ENCODE measurements around the gene PAGR1.

GRCh38 chr16:29848420-29849297, 32.7 kb downstream of the PAGR1 start:
- TF ChIP-seq YY1 (IDR thresholded peaks at IDR 0.05; ENCODE audit: insufficient read depth, insufficient read length) (no peak), ZNF274 (IDR thresholded peaks at IDR 0.05; ENCODE audit: low read depth, low read length) (no peak)

Measured in NT2/D1 (cell line).